Ishikawa (cell line): ENCODE data around the gene LRFN4.

ENCODE experiments used
- CEBPB ChIP-seq: IDR thresholded peaks from 2 replicates; pipeline ENCODE4 v1.6.1; 2012
- EP300 ChIP-seq: IDR thresholded peaks from 2 replicates; pipeline ENCODE4 v1.6.1; 2012; ENCODE audit warnings: borderline replicate concordance
- FOXM1 ChIP-seq: IDR thresholded peaks from 2 replicates; pipeline ENCODE4 v1.6.1; 2012; ENCODE audit warnings: low read depth, borderline replicate concordance
- NFIC ChIP-seq: IDR thresholded peaks from 2 replicates; pipeline ENCODE4 v1.6.1; 2012

- TF ChIP-seq FOXM1 (no peak), NFIC (no peak), EP300 (no peak), CEBPB (no peak)
Observed at GRCh38 chr11:66854729-66855211, 2.1 kb upstream of the LRFN4 start.
